Measurements from ENCODE around the gene ABHD13.

GRCh38 chr13:108195146-108195545 lies 23.0 kb upstream of the ABHD13 start:
- no peak for TF ChIP-seq GATA3 (IDR thresholded peaks at IDR 0.05; ENCODE audit: low read depth, low read length)
- TF ChIP-seq GATA2 (IDR thresholded peaks at IDR 0.05; ENCODE audit: low read depth, low read length), result no peak

Data from SH-SY5Y (cell line).